IMR-90 (cell line): ENCODE results near the gene EPHA10. TPM values are rescaled to one million over a fixed set of nuclear protein-coding genes. Genes with fewer than 3 reads are reported as not detected.

ENCODE experiments used
- ATAC-seq: fragments of 200-7000 bp; cut with Tn5 transposase; 2 replicates; pipeline ENCODE4 v1.9.1; 2020; ENCODE audit warnings: low read depth, mild to moderate bottlenecking, moderate library complexity
- BruUV-seq: library from RNA; stranded (reverse); fragments of 400-500 nt; replicated peaks from 2 replicates; lab custom pipeline; 2021; lab: Mats Ljungman, UMichigan
- CTCF ChIA-PET: fragments of 300-600 bp; formaldehyde crosslinking; extraction: SDS; loops from one replicate; lab custom pipeline; 2021; ENCODE audit warnings: antibody characterized with exemption; lab: Yijun Ruan, JAX
- POLR2A ChIA-PET: fragments of 300-600 bp; sonication (Branson Sonifier 250); formaldehyde crosslinking; loops from one replicate; lab custom pipeline; 2022; ENCODE audit warnings: antibody characterized with exemption; ENCODE audit not compliant: unreplicated experiment; lab: Charles Lee
- DNase-seq: peaks from one replicate; pipeline ENCODE4 v3.0.0; 2013
- H2AFZ ChIP-seq: replicated peaks from 2 replicates; pipeline ENCODE3; 2013; ENCODE audit warnings: low read length, mild to moderate bottlenecking; ENCODE audit not compliant: poor library complexity
- H2AK5ac ChIP-seq: 2 replicates; pipeline ENCODE4 v1.6.1; 2013; ENCODE audit warnings: low read depth, low read length, inconsistent platforms
- H2AK9ac ChIP-seq: replicated peaks from 2 replicates; pipeline ENCODE3; 2013; ENCODE audit warnings: mild to moderate bottlenecking, low read depth, low read length, moderate library complexity; ENCODE audit not compliant: poor library complexity
- H2BK120ac ChIP-seq: 2 replicates; pipeline ENCODE4 v1.6.1; 2013; ENCODE audit warnings: low read depth, low read length, inconsistent platforms
- H2BK15ac ChIP-seq: 3 replicates; pipeline ENCODE4 v1.6.1; 2013; ENCODE audit warnings: low read depth, low read length, inconsistent platforms
- H2BK20ac ChIP-seq: 2 replicates; pipeline ENCODE4 v1.6.1; 2013; ENCODE audit warnings: low read depth, mild to moderate bottlenecking, inconsistent platforms, low read length, moderate library complexity
- H2BK5ac ChIP-seq: 2 replicates; pipeline ENCODE4 v1.6.1; 2013; ENCODE audit warnings: mild to moderate bottlenecking, low read depth, low read length, inconsistent platforms; ENCODE audit not compliant: poor library complexity, severe bottlenecking
- H3K14ac ChIP-seq: replicated peaks from 2 replicates; pipeline ENCODE4 v1.6.1; 2013; ENCODE audit warnings: low read depth, low read length, inconsistent platforms
- H3K18ac ChIP-seq: 2 replicates; pipeline ENCODE4 v1.6.1; 2013; ENCODE audit warnings: low read depth, low read length, control low read depth
- H3K23ac ChIP-seq: 2 replicates; pipeline ENCODE4 v1.6.1; 2013; ENCODE audit warnings: low read depth, low read length, inconsistent platforms
- H3K27ac ChIP-seq: 2 replicates; pipeline ENCODE4 v1.5.1; 2013; ENCODE audit warnings: mild to moderate bottlenecking, control low read depth, low read length; ENCODE audit not compliant: insufficient read depth
- H3K27me3 ChIP-seq: 2 replicates; pipeline ENCODE4 v1.6.1; 2013; ENCODE audit warnings: low read length; ENCODE audit not compliant: control insufficient read depth, insufficient read depth
- H3K36me3 ChIP-seq: 2 replicates; pipeline ENCODE4 v1.6.1; 2013; ENCODE audit warnings: low read length, mixed read lengths; ENCODE audit not compliant: control insufficient read depth, insufficient read depth
- H3K4ac ChIP-seq: 2 replicates; pipeline ENCODE4 v1.6.1; 2013; ENCODE audit warnings: low read depth, low read length, inconsistent platforms
- H3K4me1 ChIP-seq: 2 replicates; pipeline ENCODE4 v1.6.1; 2013; ENCODE audit warnings: low read length, mixed read lengths; ENCODE audit not compliant: control insufficient read depth, insufficient read depth
- H3K4me2 ChIP-seq: 2 replicates; pipeline ENCODE4 v1.6.1; 2013; ENCODE audit warnings: low read depth, mild to moderate bottlenecking, control low read depth, low read length, moderate library complexity
- H3K4me3 ChIP-seq: 2 replicates; pipeline ENCODE4 v1.5.1; 2013; ENCODE audit warnings: low read depth, mild to moderate bottlenecking, control low read depth, low read length, moderate library complexity; ENCODE audit not compliant: insufficient read depth
- H3K56ac ChIP-seq: 2 replicates; pipeline ENCODE4 v1.6.1; 2013; ENCODE audit warnings: low read length, inconsistent platforms; ENCODE audit not compliant: insufficient read depth; ENCODE audit errors: extremely low read depth
- H3K79me1 ChIP-seq, 2 experiments: 2 replicates each; pipeline ENCODE4 v1.6.1; 2013; ENCODE audit warnings: low read length in 2 of 2, inconsistent platforms in 1 of 2, low read depth in 1 of 2
- H3K9ac ChIP-seq: 2 replicates; pipeline ENCODE4 v1.6.1; 2013; ENCODE audit warnings: low read depth, low read length, control low read depth
- H3K9me1 ChIP-seq: 2 replicates; pipeline ENCODE4 v1.6.1; 2013; ENCODE audit warnings: low read length, inconsistent platforms; ENCODE audit not compliant: insufficient read depth
- H3K9me3 ChIP-seq: 2 replicates; pipeline ENCODE4 v1.6.1; 2013; ENCODE audit warnings: low read length; ENCODE audit not compliant: control insufficient read depth, insufficient read depth
- H4K20me1 ChIP-seq: 2 replicates; pipeline ENCODE4 v1.6.1; 2013; ENCODE audit warnings: low read length, inconsistent platforms; ENCODE audit not compliant: insufficient read depth
- H4K5ac ChIP-seq: 2 replicates; pipeline ENCODE4 v1.6.1; 2013; ENCODE audit warnings: mild to moderate bottlenecking, low read depth, low read length, control low read depth
- H4K8ac ChIP-seq, 2 experiments: 2 replicates each; pipeline ENCODE4 v1.6.1; 2013; ENCODE audit warnings: low read depth in 2 of 2, low read length in 2 of 2, control low read depth in 1 of 2, inconsistent platforms in 1 of 2
- H4K91ac ChIP-seq: 2 replicates; pipeline ENCODE4 v1.6.1; 2013; ENCODE audit warnings: low read depth, low read length, inconsistent platforms; ENCODE audit not compliant: insufficient read depth
- BHLHE40 ChIP-seq: fragments of 150-350 bp; IDR thresholded peaks from 2 replicates; pipeline ENCODE4 v1.6.1; 2016; ENCODE audit warnings: mild to moderate bottlenecking, low read depth, low read length
- CEBPB ChIP-seq: IDR thresholded peaks from 2 replicates; pipeline ENCODE4 v1.6.1; 2012; ENCODE audit warnings: low read depth, low read length, improper control_type of control experiment
- CTCF ChIP-seq: conservative IDR thresholded peaks from 2 replicates; pipeline ENCODE4 v1.5.1; 2012; ENCODE audit warnings: mild to moderate bottlenecking, low read depth, low read length, improper control_type of control experiment
- FOS ChIP-seq: fragments of 150-350 bp; IDR thresholded peaks from 2 replicates; pipeline ENCODE4 v1.6.1; 2016; ENCODE audit warnings: low read depth, low read length
- MAFK ChIP-seq: IDR thresholded peaks from 2 replicates; pipeline ENCODE4 v1.6.1; 2012; ENCODE audit warnings: low read depth, low read length, improper control_type of control experiment
- MAZ ChIP-seq: IDR thresholded peaks from 2 replicates; pipeline ENCODE4 v1.6.1; 2012; ENCODE audit warnings: low read depth, mild to moderate bottlenecking, low read length, improper control_type of control experiment, moderate library complexity, borderline replicate concordance
- MXI1 ChIP-seq: IDR thresholded peaks from 2 replicates; pipeline ENCODE4 v1.6.1; 2012; ENCODE audit warnings: low read depth, mild to moderate bottlenecking, low read length, moderate library complexity, borderline replicate concordance
- NFE2L2 ChIP-seq: fragments of 150-350 bp; IDR thresholded peaks from 2 replicates; pipeline ENCODE4 v1.6.1; 2016; ENCODE audit warnings: low read depth, mild to moderate bottlenecking, low read length
- POLR2A ChIP-seq: IDR thresholded peaks from 2 replicates; pipeline ENCODE4 v1.6.1; 2012; ENCODE audit warnings: mild to moderate bottlenecking, low read depth, low read length
- RAD21 ChIP-seq: IDR thresholded peaks from 2 replicates; pipeline ENCODE4 v1.6.1; 2012; ENCODE audit warnings: low read length, improper control_type of control experiment
- RCOR1 ChIP-seq: IDR thresholded peaks from 2 replicates; pipeline ENCODE4 v1.6.1; 2012; ENCODE audit warnings: mild to moderate bottlenecking, low read length, improper control_type of control experiment; ENCODE audit not compliant: insufficient replicate concordance
- RFX5 ChIP-seq: IDR thresholded peaks from 2 replicates; pipeline ENCODE4 v1.8.0; 2012; ENCODE audit warnings: low read depth, mild to moderate bottlenecking, low read length, moderate library complexity
- SMC3 ChIP-seq: fragments of 150-350 bp; IDR thresholded peaks from 2 replicates; pipeline ENCODE4 v1.6.1; 2016; ENCODE audit warnings: low read depth, mild to moderate bottlenecking, antibody characterized with exemption, low read length, moderate library complexity
- USF2 ChIP-seq: fragments of 150-350 bp; IDR thresholded peaks from 2 replicates; pipeline ENCODE4 v1.6.1; 2017; ENCODE audit warnings: mild to moderate bottlenecking, antibody characterized with exemption, low read length, low read depth
- WGBS, 2 experiments: methylation state at CpG; one replicate each; pipeline versions ENCODE4 v1.1.5 to v1.1.7; 2013; ENCODE audit warnings: missing lambda C conversion rate in 2 of 2; ENCODE audit not compliant: insufficient read length in 1 of 2; ENCODE audit errors: extremely low coverage in 2 of 2; 5-methylcytosine and 5-hydroxymethylcytosine counted together
- dilution Hi-C: fragments of 300-500 bp; cut with HindIII; formaldehyde crosslinking; loops from one replicate; pipeline ENCODE4 v1.14.3; 2018; ENCODE audit warnings: low sequenced_read_pairs; ENCODE audit not compliant: unreplicated experiment
- in situ Hi-C: fragments of 300-500 bp; cut with MboI; formaldehyde crosslinking; loops from 3 replicates; pipeline ENCODE4 v1.14.3; 2019; ENCODE audit warnings: low sequenced_read_pairs, inconsistent platforms, mixed read lengths
- intact Hi-C: fragments of 100-400 bp; cut with micrococcal nuclease; formaldehyde crosslinking; loops from 2 replicates; pipeline ENCODE4 v1.10.0; 2022
- polyA plus RNA-seq, 3 experiments: library from polyadenylated mRNA; depleted of rRNA; stranded (reverse); fragments of >200 nt; gene quantifications; 2 replicates each; pipeline ENCODE4 v1.2.3, GENCODE V29; 2012; ENCODE audit warnings: low replicate concordance in 1 of 3
- total RNA-seq: library from RNA; depleted of rRNA; stranded (reverse); fragments of >200 nt; gene quantifications from 2 replicates; pipeline ENCODE4 v1.2.3, GENCODE V29; 2012
- TF ChIP-seq, protein P1 (sequence below): fragments of 150-350 bp; IDR thresholded peaks from 2 replicates; pipeline ENCODE4 v1.6.1; 2016; ENCODE audit warnings: low read depth, mild to moderate bottlenecking, low read length, moderate library complexity, borderline replicate concordance

Gene EPHA10
- total and polyA plus RNA-seq, 2 of the 4 experiments (the other 2 are of a cell fraction) = not detected

- no peak overlapping the region for H2AFZ ChIP-seq
- no peak overlapping the region for H2BK15ac ChIP-seq
- CTCF ChIA-PET = no interaction called here
- no peak overlapping the region for H2AK5ac ChIP-seq
- no peak overlapping the region for H4K8ac ChIP-seq
- ATAC-seq (no peak), DNase-seq (no peak)
- no peak overlapping the region for H3K14ac ChIP-seq
- H3K4ac ChIP-seq = no peak overlapping the region
- no peak overlapping the region for H3K4me2 ChIP-seq
- H4K91ac ChIP-seq = no peak overlapping the region
- no peaks in the 10 kb centered on the region for H3K79me1 ChIP-seq
- H3K4me1 ChIP-seq = no peaks in the 10 kb centered on the region
- intact Hi-C loops = no loop called here
- H2BK5ac ChIP-seq = no peak overlapping the region
- H2BK120ac ChIP-seq = no peak overlapping the region
- no peak overlapping the region for H3K56ac ChIP-seq
- WGBS, 2 experiments = no CpG with 5 or more reads among the region's 6 CpGs
- H3K9me3 ChIP-seq = no peaks in the 10 kb centered on the region
- H3K23ac ChIP-seq = no peak overlapping the region
- no peak overlapping the region for H3K4me3 ChIP-seq
- H3K27me3 ChIP-seq = peaks cover 12% of the 10 kb centered on the region; the same call in 1 of the 2 replicates
- no peak overlapping the region for H2BK20ac ChIP-seq
- H4K5ac ChIP-seq = no peak overlapping the region
- no peak overlapping the region for H3K18ac ChIP-seq
- no TSS peak for BruUV-seq
- no peaks in the 10 kb centered on the region for H3K9me1 ChIP-seq
- no peak overlapping the region for H3K27ac ChIP-seq
- in situ Hi-C loops = no loop called here
- POLR2A ChIA-PET = no interaction called here
- no peak overlapping the region for H2AK9ac ChIP-seq
- H3K36me3 ChIP-seq = no peaks in the 10 kb centered on the region
- H3K9ac ChIP-seq = no peak overlapping the region
- H4K20me1 ChIP-seq = no peaks in the 10 kb centered on the region; the same call in 1 of the 2 replicates
- dilution Hi-C loops = no loop called here
- TF ChIP-seq BHLHE40 (no peak), NFE2L2 (no peak), CTCF (no peak), CEBPB (no peak), USF2 (no peak), POLR2A (no peak), SMC3 (no peak), MXI1 (no peak), MAZ (no peak), RCOR1 (no peak), FOS (no peak), RAD21 (no peak), RFX5 (no peak), MAFK (no peak)
- TF ChIP-seq, protein P1, sequence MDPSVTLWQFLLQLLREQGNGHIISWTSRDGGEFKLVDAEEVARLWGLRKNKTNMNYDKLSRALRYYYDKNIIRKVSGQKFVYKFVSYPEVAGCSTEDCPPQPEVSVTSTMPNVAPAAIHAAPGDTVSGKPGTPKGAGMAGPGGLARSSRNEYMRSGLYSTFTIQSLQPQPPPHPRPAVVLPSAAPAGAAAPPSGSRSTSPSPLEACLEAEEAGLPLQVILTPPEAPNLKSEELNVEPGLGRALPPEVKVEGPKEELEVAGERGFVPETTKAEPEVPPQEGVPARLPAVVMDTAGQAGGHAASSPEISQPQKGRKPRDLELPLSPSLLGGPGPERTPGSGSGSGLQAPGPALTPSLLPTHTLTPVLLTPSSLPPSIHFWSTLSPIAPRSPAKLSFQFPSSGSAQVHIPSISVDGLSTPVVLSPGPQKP = no peak
These were observed 47.3 kb downstream of the EPHA10 start for GRCh38 chr1:37717631-37718030.
